H1 (cell line): ENCODE measurements around the gene APOA1. TPM values are rescaled to one million over a fixed set of nuclear protein-coding genes. Genes with fewer than 3 reads are reported as not detected.

Experiments
- CTCF ChIA-PET: fragments of 300-600 bp; sonication (Branson Sonifier 250); formaldehyde crosslinking; loops from one replicate; lab custom pipeline; 2021; ENCODE audit not compliant: partially characterized antibody; lab: Charles Lee
- POLR2A ChIA-PET: fragments of 300-600 bp; sonication (Branson Sonifier 250); formaldehyde crosslinking; loops from one replicate; lab custom pipeline; 2021; ENCODE audit warnings: inconsistent platforms; ENCODE audit not compliant: partially characterized antibody; lab: Charles Lee
- DNase-seq, 2 experiments: peaks; one replicate each; pipeline versions ENCODE4 v3.0.0 to v3.0.0-alpha.2; 2010 to 2022; ENCODE audit warnings: low spot score in 2 of 2, low read depth in 1 of 2, mixed read lengths in 1 of 2
- FAIRE-seq: peaks from 2 replicates; lab custom pipeline; 2011; peaks lifted over from hg19 to GRCh38; lab: Jason Lieb, UNC
- H2AFZ ChIP-seq: 2 replicates; pipeline ENCODE4 v1.8.1; 2012; ENCODE audit warnings: low read length, inconsistent platforms
- H2AK5ac ChIP-seq: 2 replicates; pipeline ENCODE4 v1.6.1; 2013; ENCODE audit warnings: low read depth, low read length
- H2BK120ac ChIP-seq: replicated peaks from 2 replicates; pipeline ENCODE3; 2013; ENCODE audit warnings: low read depth, low read length, inconsistent platforms
- H2BK12ac ChIP-seq: 2 replicates; pipeline ENCODE4 v1.6.1; 2013; ENCODE audit warnings: low read depth, low read length
- H2BK15ac ChIP-seq: 2 replicates; pipeline ENCODE4 v1.6.1; 2013; ENCODE audit warnings: low read length
- H2BK20ac ChIP-seq: 2 replicates; pipeline ENCODE4 v1.6.1; 2013; ENCODE audit warnings: low read length
- H2BK5ac ChIP-seq: 2 replicates; pipeline ENCODE4 v1.6.1; 2013; ENCODE audit warnings: low read depth, low read length
- H3K14ac ChIP-seq: 2 replicates; pipeline ENCODE4 v1.6.1; 2013; ENCODE audit warnings: inconsistent platforms; ENCODE audit not compliant: insufficient read length
- H3K18ac ChIP-seq: 2 replicates; pipeline ENCODE4 v1.6.1; 2013; ENCODE audit warnings: low read length; ENCODE audit errors: extremely low read depth
- H3K23ac ChIP-seq: 2 replicates; pipeline ENCODE4 v1.6.1; 2013; ENCODE audit warnings: inconsistent platforms; ENCODE audit not compliant: insufficient read length
- H3K23me2 ChIP-seq: 2 replicates; pipeline ENCODE4 v1.6.1; 2013; ENCODE audit warnings: low read depth, low read length
- H3K27ac ChIP-seq: 2 replicates; pipeline ENCODE4 v1.6.1; 2011; ENCODE audit warnings: low read depth, low read length, inconsistent platforms
- H3K27me3 ChIP-seq, 4 experiments: replicated peaks in 1 of 4; 1 replicate in 1 of 4; 2 replicates in 3 of 4; pipeline versions ENCODE4 v1.6.1 to v1.8.1; 2011 to 2013; ENCODE audit warnings: low read length in 3 of 4, mild to moderate bottlenecking in 3 of 4, inconsistent platforms in 2 of 4, mixed read lengths in 2 of 4, moderate library complexity in 1 of 4; ENCODE audit not compliant: control insufficient read depth in 3 of 4, insufficient read depth in 3 of 4; ENCODE audit errors: extremely low read depth in 1 of 4
- H3K36me3 ChIP-seq, 4 experiments: 2 replicates each; pipeline versions ENCODE4 v1.6.1 to v1.8.1; 2011 to 2013; ENCODE audit warnings: mild to moderate bottlenecking in 4 of 4, low read length in 3 of 4, moderate library complexity in 2 of 4, control low read depth in 1 of 4, inconsistent platforms in 1 of 4; ENCODE audit not compliant: insufficient read depth in 4 of 4, control insufficient read depth in 2 of 4
- H3K4ac ChIP-seq: replicated peaks from 2 replicates; pipeline ENCODE3; 2013; ENCODE audit warnings: low read length, low read depth, mixed read lengths, inconsistent platforms; ENCODE audit not compliant: insufficient read length
- H3K4me1 ChIP-seq, 4 experiments: replicated peaks in 1 of 4; 1 replicate in 1 of 4; 2 replicates in 3 of 4; pipeline versions ENCODE4 v1.6.1 to v1.8.1; 2011 to 2013; ENCODE audit warnings: low read length in 3 of 4, inconsistent platforms in 2 of 4, mixed read lengths in 1 of 4; ENCODE audit not compliant: insufficient read depth in 4 of 4, control insufficient read depth in 3 of 4
- H3K4me2 ChIP-seq, 2 experiments: 2 replicates each; pipeline versions ENCODE4 v1.6.1 to v1.8.1; 2011 to 2013; ENCODE audit warnings: low read depth in 2 of 2, low read length in 2 of 2, control low read depth in 1 of 2, inconsistent platforms in 1 of 2, mild to moderate bottlenecking in 1 of 2; ENCODE audit not compliant: insufficient read depth in 1 of 2
- H3K4me3 ChIP-seq, 4 experiments: fragments of 200-600, 300-600 bp in 1 of 4; sonication (generic), shearing (Covaris generic), sonication (Bioruptor Twin) in 1 of 4; 2 replicates each; pipeline versions ENCODE4 v1.5.1 to v1.8.1; 2011 to 2016; ENCODE audit warnings: low read length in 4 of 4, low read depth in 3 of 4, control low read depth in 2 of 4, inconsistent platforms in 2 of 4, mild to moderate bottlenecking in 2 of 4, mixed read lengths in 1 of 4, moderate library complexity in 1 of 4; ENCODE audit not compliant: insufficient read depth in 2 of 4; ENCODE audit errors: extremely low read depth in 1 of 4
- H3K56ac ChIP-seq: replicated peaks from 2 replicates; pipeline ENCODE3; 2013; ENCODE audit warnings: low read depth, mild to moderate bottlenecking, mixed read lengths, low read length, inconsistent platforms; ENCODE audit not compliant: insufficient read length
- H3K79me1 ChIP-seq: 2 replicates; pipeline ENCODE4 v1.6.1; 2013; ENCODE audit warnings: low read depth, low read length, control low read depth
- H3K79me2 ChIP-seq, 2 experiments: 2 replicates each; pipeline versions ENCODE4 v1.6.1 to v1.8.1; 2012 to 2013; ENCODE audit warnings: low read length in 2 of 2, mild to moderate bottlenecking in 2 of 2, inconsistent platforms in 1 of 2; ENCODE audit not compliant: insufficient read depth in 2 of 2, control insufficient read depth in 1 of 2
- H3K9ac ChIP-seq, 4 experiments: replicated peaks in 1 of 4; 1 replicate in 1 of 4; 2 replicates in 3 of 4; pipeline versions ENCODE4 v1.6.1 to v1.8.1; 2011 to 2013; ENCODE audit warnings: low read depth in 3 of 4, low read length in 3 of 4, control low read depth in 2 of 4, mild to moderate bottlenecking in 2 of 4, moderate library complexity in 2 of 4, inconsistent platforms in 1 of 4; ENCODE audit errors: extremely low read depth in 1 of 4
- H3K9me3 ChIP-seq, 2 experiments: 2 replicates each; pipeline versions ENCODE4 v1.6.1 to v1.8.1; 2012 to 2013; ENCODE audit warnings: mild to moderate bottlenecking in 2 of 2, moderate library complexity in 2 of 2, control low read depth in 1 of 2, inconsistent platforms in 1 of 2, low read depth in 1 of 2, low read length in 1 of 2, mixed read lengths in 1 of 2; ENCODE audit not compliant: insufficient read depth in 2 of 2
- H4K20me1 ChIP-seq, 2 experiments: replicated peaks in 1 of 2; 2 replicates each; pipeline versions ENCODE3 to v1.8.1; 2011 to 2013; ENCODE audit warnings: inconsistent platforms in 2 of 2, low read length in 2 of 2, mild to moderate bottlenecking in 1 of 2; ENCODE audit not compliant: insufficient read depth in 2 of 2, control insufficient read depth in 1 of 2
- H4K5ac ChIP-seq: 2 replicates; pipeline ENCODE4 v1.6.1; 2013; ENCODE audit warnings: low read length, low read depth, mixed read lengths, inconsistent platforms; ENCODE audit not compliant: insufficient read length
- H4K8ac ChIP-seq: 2 replicates; pipeline ENCODE4 v1.8.0; 2013; ENCODE audit warnings: mild to moderate bottlenecking, moderate library complexity, low read length, inconsistent platforms; ENCODE audit not compliant: insufficient read depth; ENCODE audit errors: extremely low read depth
- H4K91ac ChIP-seq: replicated peaks from 2 replicates; pipeline ENCODE3; 2013; ENCODE audit warnings: low read length, mixed read lengths, inconsistent platforms; ENCODE audit not compliant: insufficient read length
- EGR1 ChIP-seq: IDR thresholded peaks from 2 replicates; pipeline ENCODE4 v1.6.1; 2011; ENCODE audit warnings: low read depth, low read length, borderline replicate concordance
- EP300 ChIP-seq, 2 experiments: IDR thresholded peaks; 1 replicate in 1 of 2; 2 replicates in 1 of 2; pipeline ENCODE4 v1.6.1; 2011 to 2012; ENCODE audit warnings: low read depth in 2 of 2, low read length in 2 of 2, mild to moderate bottlenecking in 2 of 2, borderline replicate concordance in 1 of 2, inconsistent platforms in 1 of 2, moderate library complexity in 1 of 2
- JUN ChIP-seq: IDR thresholded peaks from 2 replicates; pipeline ENCODE4 v1.6.1; 2011; ENCODE audit warnings: low read depth, mild to moderate bottlenecking, improper control_type of control experiment, low read length
- SIX5 ChIP-seq: IDR thresholded peaks from 2 replicates; pipeline ENCODE4 v1.6.1; 2011; ENCODE audit warnings: mild to moderate bottlenecking, low read depth, low read length
- TAF1 ChIP-seq: IDR thresholded peaks from 2 replicates; pipeline ENCODE4 v1.6.1; 2011; ENCODE audit warnings: mild to moderate bottlenecking, low read depth, low read length
- WGBS, 2 experiments: shearing (Covaris generic) in 1 of 2; methylation state at CpG; one replicate each; pipeline versions ENCODE4 v1.1.6 to v1.1.7; 2013 to 2015; ENCODE audit warnings: low lambda C conversion rate in 2 of 2, mixed read lengths in 2 of 2, inconsistent platforms in 1 of 2, low coverage in 1 of 2, missing lambda C conversion rate in 1 of 2; ENCODE audit not compliant: insufficient replicate concordance in 2 of 2, insufficient coverage in 1 of 2, insufficient read length in 1 of 2; ENCODE audit errors: extremely low coverage in 1 of 2, missing lambda C conversion rate in 1 of 2; 5-methylcytosine and 5-hydroxymethylcytosine counted together
- polyA plus RNA-seq, 7 experiments: library from polyadenylated mRNA; depleted of rRNA in 3 of 7; stranded (reverse) in 5 of 7; unstranded in 2 of 7; fragments of >200 nt in 5 of 7; fragments of 200-250 nt in 2 of 7; gene quantifications; 1 replicate in 5 of 7; 2 replicates in 1 of 7; 4 replicates in 1 of 7; pipeline versions ENCODE4 v1.2.1 to v1.2.3, GENCODE V29; 2011 to 2013; ENCODE audit warnings: missing spikeins in 2 of 7, mixed read lengths in 2 of 7
- total RNA-seq: library from RNA; stranded (reverse); fragmentation: NEBNext Ultra II Directional; extraction: Animal tissue kit (Norgen Biotek cat#: 25700); gene quantifications from 2 replicates; pipeline ENCODE4 v1.2.1, GENCODE V29; 2021

APOA1 gene
- total and polyA plus RNA-seq, 2 of the 8 experiments (the other 6 are each of a cell fraction or from before 2014, with no cell fraction given) = 0.80 TPM; not detected in 1

DNA sequence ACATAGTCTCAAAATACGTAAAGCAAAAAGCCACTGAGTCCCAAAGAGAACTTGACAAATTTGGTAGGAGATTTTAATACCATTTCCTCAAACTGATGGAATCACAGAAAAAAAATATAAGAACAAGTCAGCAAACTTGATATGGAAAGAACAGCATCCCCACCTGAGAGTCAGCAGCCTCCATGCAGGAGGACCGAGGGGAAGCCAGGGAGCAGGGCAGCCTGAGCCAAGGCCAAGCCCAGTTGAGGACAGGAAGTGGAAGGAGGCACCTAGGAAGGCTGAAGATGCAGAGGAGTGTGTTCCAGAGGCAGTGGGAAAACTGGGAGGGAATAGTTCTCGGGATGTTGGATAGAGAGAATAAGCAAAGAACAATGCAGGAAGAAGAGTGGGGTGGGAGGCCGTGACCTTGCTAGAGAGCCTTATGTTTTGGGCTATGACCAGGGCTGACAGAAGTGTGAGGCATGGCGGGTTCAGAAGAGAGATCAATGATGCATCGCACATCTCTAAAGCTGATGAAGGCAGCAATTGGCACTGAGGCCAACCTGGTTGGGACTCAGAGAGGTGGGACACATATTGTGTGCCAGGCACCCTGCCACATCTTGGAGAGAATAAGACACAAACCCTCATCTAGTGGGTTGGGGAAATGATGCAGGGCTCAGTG lies 29.7 kb downstream of the APOA1 start:
- no peak overlapping the region for H3K4ac ChIP-seq
- H2AFZ ChIP-seq = no peak overlapping the region; the same call in 1 of the 2 replicates
- no peak overlapping the region for H3K27ac ChIP-seq
- no peaks in the 10 kb centered on the region for H4K20me1 ChIP-seq
- H3K9ac ChIP-seq = no peak overlapping the region
- ChIA-PET POLR2A (no interaction called here), CTCF (no interaction called here)
- H2BK12ac ChIP-seq = no peak overlapping the region
- no peak overlapping the region for H2BK20ac ChIP-seq
- H3K4me2 ChIP-seq = no peak overlapping the region
- no peaks in the 10 kb centered on the region for H3K27me3 ChIP-seq
- H3K79me1 ChIP-seq = no peaks in the 10 kb centered on the region
- no peak overlapping the region for H2BK120ac ChIP-seq
- H2BK15ac ChIP-seq = no peak overlapping the region
- H3K23ac ChIP-seq = no peak overlapping the region
- WGBS, 2 experiments = 89% methylated on average over 6 of the region's 6 CpGs; no CpG with 5 or more reads in 1 of the 2 experiments
- no peaks in the 10 kb centered on the region for H3K36me3 ChIP-seq
- H4K5ac ChIP-seq = no peak overlapping the region
- no peaks in the 10 kb centered on the region for H3K9me3 ChIP-seq
- TF ChIP-seq JUN (no peak), SIX5 (no peak), TAF1 (no peak), EGR1 (no peak), EP300 (IDR thresholded peaks at IDR 0.05; ENCODE audit: borderline replicate concordance in 1 of 2, low read depth in 2 of 2, low read length in 2 of 2) (no peak)
- no peak overlapping the region for H3K4me3 ChIP-seq
- FAIRE-seq (no peak), DNase-seq (no peak)
- H2AK5ac ChIP-seq = no peak overlapping the region
- H4K91ac ChIP-seq = no peak overlapping the region
- H4K8ac ChIP-seq = no peak overlapping the region
- H3K79me2 ChIP-seq = no peaks in the 10 kb centered on the region
- no peak overlapping the region for H2BK5ac ChIP-seq
- H3K14ac ChIP-seq = no peak overlapping the region
- H3K18ac ChIP-seq = no peak overlapping the region
- H3K23me2 ChIP-seq = no peaks in the 10 kb centered on the region
- no peaks in the 10 kb centered on the region for H3K4me1 ChIP-seq
- H3K56ac ChIP-seq = no peak overlapping the region
